Lung (tissue), 12 donors: Measurements from ENCODE around the gene VAMP5. TPM values are rescaled to one million over a fixed set of nuclear protein-coding genes. Genes with fewer than 3 reads are reported as not detected.
"Not testable (repeated sequence)": the region's sequence is repeated elsewhere in the genome, so short reads cannot be mapped to it uniquely, and the experiment has no call there.

Source experiments
- ATAC-seq: fragments of 200-7000 bp; cut with Tn5 transposase; one replicate; pipeline ENCODE4 v1.9.1; 2020; ENCODE audit warnings: moderate number of reproducible peaks; ENCODE audit not compliant: insufficient read depth, low FRiP score
- DNase-seq, 3 donors: peaks; one replicate each; pipeline ENCODE4 v3.0.0-alpha.2; 2013 to 2017
- H3K27ac ChIP-seq, 2 donors: one replicate each; pipeline ENCODE4 v1.5.1; 2013; ENCODE audit warnings: mild to moderate bottlenecking in 2 of 2, moderate library complexity in 2 of 2, control low read depth in 1 of 2, inconsistent platforms in 1 of 2, low read depth in 1 of 2, low read length in 1 of 2
- H3K27me3 ChIP-seq, 3 donors: one replicate each; pipeline ENCODE4 v1.5.1; 2013; ENCODE audit warnings: low read length in 2 of 3; ENCODE audit not compliant: control insufficient read depth in 3 of 3, insufficient read depth in 3 of 3
- H3K36me3 ChIP-seq, 4 donors: one replicate each; pipeline ENCODE4 v1.5.1; 2013; ENCODE audit warnings: low read length in 4 of 4, mild to moderate bottlenecking in 1 of 4, moderate library complexity in 1 of 4; ENCODE audit not compliant: control insufficient read depth in 4 of 4, insufficient read depth in 4 of 4
- H3K4me1 ChIP-seq, 5 donors: one replicate each; pipeline ENCODE4 v1.5.1; 2013; ENCODE audit warnings: low read length in 5 of 5, mild to moderate bottlenecking in 2 of 5, moderate library complexity in 1 of 5; ENCODE audit not compliant: control insufficient read depth in 5 of 5, insufficient read depth in 5 of 5
- H3K4me3 ChIP-seq: one replicate; pipeline ENCODE4 v1.5.1; 2013; ENCODE audit warnings: mild to moderate bottlenecking, control low read depth, moderate library complexity
- H3K9ac ChIP-seq, 2 donors: one replicate each; pipeline ENCODE4 v1.5.1; 2013; ENCODE audit warnings: low read length in 2 of 2, control low read depth in 1 of 2; ENCODE audit not compliant: insufficient read depth in 1 of 2
- H3K9me3 ChIP-seq, 4 donors: one replicate each; pipeline ENCODE4 v1.5.1; 2013; ENCODE audit warnings: low read length in 3 of 4, mild to moderate bottlenecking in 1 of 4, moderate library complexity in 1 of 4; ENCODE audit not compliant: control insufficient read depth in 4 of 4, insufficient read depth in 3 of 4
- CTCF ChIP-seq: IDR thresholded peaks from 2 replicates; pipeline ENCODE4 v1.5.1; 2012; ENCODE audit warnings: mild to moderate bottlenecking; ENCODE audit errors: control extremely low read depth, extremely low read depth
- WGBS, 2 donors: extraction: QIAGEN DNeasy Blood & Tissue Kit; methylation state at CpG; one replicate each; pipeline ENCODE4 v1.1.7; 2013; 5-methylcytosine and 5-hydroxymethylcytosine counted together
- polyA plus RNA-seq, 2 donors: library from polyadenylated mRNA; stranded (reverse); fragments of 200-250 nt; gene quantifications; one replicate each; pipeline ENCODE4 v1.2.1, GENCODE V29; 2013
- total RNA-seq, 2 donors: library from RNA; depleted of rRNA in 1 of 2; stranded (reverse); fragments of >200 nt in 1 of 2; gene quantifications; one replicate each; pipeline ENCODE4 v1.2.1, GENCODE V29; 2014 to 2021
- donor health status: control.
- donor health status: control.
- donor health status: Bipolar disorder and iron deficiency.
- donor health status: healthy.
- donor health status: DM: yes; HTN: yes; CAD: no.

The VAMP5 gene
- total and polyA plus RNA-seq, 4 donors: 18.5 to 165 (median 73.0) TPM

GRCh38 chr2:85613717-85614515, 29.7 kb downstream of the VAMP5 start:
- ATAC-seq (no peak), DNase-seq (no peak)
- H3K9ac ChIP-seq: no peak overlapping the region
- 92 to 93% methylated on average over 10 of the region's 10 CpGs for WGBS, 2 donors
- H3K4me1 ChIP-seq: peaks cover 0 to 23% (median 12%) of the 10 kb centered on the region in 5 donors
- H3K27ac ChIP-seq: no peak overlapping the region
- peaks cover 0 to 13% (median 9%) of the 10 kb centered on the region in 4 donors for H3K36me3 ChIP-seq
- no peaks in the 10 kb centered on the region for H3K27me3 ChIP-seq
- no peaks in the 10 kb centered on the region for H3K9me3 ChIP-seq
- no peak for TF ChIP-seq CTCF
- H3K4me3 ChIP-seq: no peak overlapping the region

- not testable (repeated sequence) for H3K27me3 ChIP-seq, DNase-seq, ATAC-seq, H3K27ac ChIP-seq, H3K9ac ChIP-seq, H3K4me3 ChIP-seq, H3K9me3 ChIP-seq
- peaks cover 0 to 16% (median 5%) of the 10 kb centered on the region in 4 donors for H3K36me3 ChIP-seq
- H3K4me1 ChIP-seq: peaks cover 0 to 23% (median 12%) of the 10 kb centered on the region in 5 donors
- WGBS, 2 donors: 95 to 96% methylated on average over 7 of the region's 7 CpGs
Observed at GRCh38 chr2:85614757-85615156, 30.5 kb downstream of the VAMP5 start.

- no peak for ATAC-seq
- DNase-seq: no peak
- Histone ChIP-seq H3K36me3 (peaks cover 0 to 13% (median 6%) of the 10 kb centered on the region in 4 donors), H3K9ac (no peak overlapping the region), H3K27me3 (no peaks in the 10 kb centered on the region), H3K4me1 (peaks cover 0 to 19% (median 10%) of the 10 kb centered on the region in 5 donors), H3K27ac (peak overlapping the region in 1 of 2 donors; percentile 70), H3K9me3 (no peaks in the 10 kb centered on the region), H3K4me3 (no peak overlapping the region)
- 87 to 89% methylated on average over 17 of the region's 17 CpGs for WGBS, 2 donors
- TF ChIP-seq CTCF: no peak
Observed at GRCh38 chr2:85615413-85615728, 31.1 kb downstream of the VAMP5 start.

GRCh38 chr2:85617723-85618122, 33.5 kb downstream of the VAMP5 start:
- Histone ChIP-seq H3K9ac (peak overlapping the region in 1 of 2 donors; percentile 68), H3K36me3 (peaks cover 8 to 24% (median 15%) of the 10 kb centered on the region in 4 donors), H3K4me1 (peaks cover 0 to 11% (median 8%) of the 10 kb centered on the region in 5 donors)
- not testable (repeated sequence) for H3K4me3 ChIP-seq, DNase-seq, H3K27ac ChIP-seq, H3K9me3 ChIP-seq, H3K27me3 ChIP-seq, ATAC-seq
- WGBS, 2 donors: 89% methylated on average over 5 of the region's 5 CpGs
